HG03159 (cell line): Measurements from ENCODE around the gene TXLNG.
A peak's percentile ranks its signal among the peaks of the same experiment; 100 is the strongest.

Experiments used
- ATAC-seq: cut with Tn5 transposase; IDR thresholded peaks from one replicate; pipeline ENCODE4 v1.9.1; 2021; ENCODE audit warnings: mild to moderate bottlenecking, moderate library complexity; ENCODE audit not compliant: unreplicated experiment

Gene TXLNG

GRCh38 chrX:16870862-16871815 lies 84.9 kb downstream of the TXLNG start:
- ATAC-seq: peak; percentile 17

GRCh38 chrX:16873106-16873505 lies 86.8 kb downstream of the TXLNG start:
- ATAC-seq: no peak

DNA sequence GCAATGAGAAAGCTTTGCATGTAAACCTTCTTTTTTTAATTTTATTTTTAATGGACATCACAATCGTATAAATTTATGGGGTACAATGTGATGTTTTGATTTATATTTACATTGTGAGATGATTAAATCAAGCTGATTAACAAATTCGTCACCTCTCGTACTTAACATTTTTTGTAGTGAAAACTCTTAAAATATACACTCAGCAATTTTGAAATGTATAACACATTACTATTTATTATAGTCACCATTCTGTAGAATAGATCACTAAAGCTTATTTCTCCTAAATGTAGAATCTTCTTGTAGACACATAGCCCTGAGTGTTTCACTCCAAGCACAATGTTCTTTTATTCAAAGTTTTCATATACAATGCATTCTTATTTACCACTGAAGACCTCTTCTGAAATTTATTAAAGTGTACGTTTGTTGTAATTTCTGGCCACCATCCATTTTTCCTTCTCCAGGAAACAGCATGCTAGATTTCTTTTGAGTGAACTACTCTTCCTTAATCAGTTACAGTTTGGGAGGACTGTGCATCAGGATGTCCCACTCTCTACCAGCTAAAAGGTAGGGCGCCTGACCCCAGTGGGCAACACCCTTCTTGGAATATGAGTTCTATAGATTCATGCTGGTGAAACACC lies 88.3 kb downstream of the TXLNG start:
- no peak for ATAC-seq

- no peak for ATAC-seq
These were observed 90.4 kb downstream of the TXLNG start for GRCh38 chrX:16876696-16877095.

- no peak for ATAC-seq
These were observed 95.9 kb downstream of the TXLNG start for GRCh38 chrX:16882169-16882568.

- peak; percentile 62 for ATAC-seq
These were observed 96.6 kb downstream of the TXLNG start for GRCh38 chrX:16882702-16883486.

- ATAC-seq: no peak
These were observed 97.2 kb downstream of the TXLNG start for GRCh38 chrX:16883487-16883804.

DNA sequence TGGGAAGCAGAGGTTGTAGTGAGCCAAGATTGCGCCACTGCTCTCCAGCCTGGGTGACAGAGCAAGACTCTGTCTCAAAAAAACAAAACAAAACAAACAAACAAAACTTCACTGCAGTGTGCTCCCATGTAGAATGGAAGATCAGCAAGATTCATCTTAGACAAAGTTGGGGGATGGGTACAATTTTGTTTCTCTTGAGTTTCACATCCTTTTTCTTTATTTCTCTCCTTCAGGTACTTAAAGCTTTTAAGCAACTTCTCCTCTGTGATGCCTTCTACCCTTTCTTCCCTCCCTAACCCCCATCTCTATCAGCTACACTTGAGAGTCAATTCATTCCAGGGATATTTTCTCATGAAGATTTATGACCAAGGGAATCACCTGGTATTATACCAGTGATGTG lies 99.4 kb downstream of the TXLNG start:
- ATAC-seq: no peak

- no peak for ATAC-seq
These were observed 106.5 kb downstream of the TXLNG start for GRCh38 chrX:16892504-16893362.
